HepG2 (cell line): ENCODE data around the gene ABCE1.

Experiments used
- PRPF4 ChIP-seq: fragments of 200-400 bp; formaldehyde crosslinking; IDR thresholded peaks from 2 replicates; pipeline ENCODE4 v1.6.1; 2016; ENCODE audit warnings: low read length, low read depth; ENCODE audit not compliant: poor library complexity, severe bottlenecking
- TF ChIP-seq, protein P1 (sequence below): sonication (generic); formaldehyde crosslinking; IDR thresholded peaks from 2 replicates; pipeline ENCODE4 v1.5.0; 2020; ENCODE audit warnings: mild to moderate bottlenecking, missing genetic modification reagents, moderate library complexity
- TF ChIP-seq, protein P2 (sequence below): sonication (generic); formaldehyde crosslinking; IDR thresholded peaks from 2 replicates; pipeline ENCODE4 v1.4.0; 2020; ENCODE audit warnings: missing genetic modification reagents

DNA sequence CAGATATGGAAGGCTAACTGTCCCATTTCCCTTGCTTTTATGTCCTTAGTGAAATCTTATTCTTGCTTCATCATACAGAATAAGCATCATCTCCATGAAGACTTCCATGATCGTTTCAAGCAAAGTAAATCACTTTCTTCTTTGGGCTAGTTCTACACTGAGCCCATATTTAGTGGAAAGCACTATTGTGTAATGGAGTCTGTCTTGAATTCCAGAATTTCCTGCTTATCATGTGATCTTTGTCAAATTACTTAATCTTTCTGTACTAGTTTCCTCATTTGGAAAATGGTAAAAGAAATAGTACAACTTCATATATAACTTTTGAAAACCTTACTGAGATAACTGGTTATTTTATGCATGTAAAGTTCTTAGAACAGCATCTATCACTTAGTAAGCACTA, 7.7 kb upstream of the ABCE1 start:
- TF ChIP-seq, protein P1, sequence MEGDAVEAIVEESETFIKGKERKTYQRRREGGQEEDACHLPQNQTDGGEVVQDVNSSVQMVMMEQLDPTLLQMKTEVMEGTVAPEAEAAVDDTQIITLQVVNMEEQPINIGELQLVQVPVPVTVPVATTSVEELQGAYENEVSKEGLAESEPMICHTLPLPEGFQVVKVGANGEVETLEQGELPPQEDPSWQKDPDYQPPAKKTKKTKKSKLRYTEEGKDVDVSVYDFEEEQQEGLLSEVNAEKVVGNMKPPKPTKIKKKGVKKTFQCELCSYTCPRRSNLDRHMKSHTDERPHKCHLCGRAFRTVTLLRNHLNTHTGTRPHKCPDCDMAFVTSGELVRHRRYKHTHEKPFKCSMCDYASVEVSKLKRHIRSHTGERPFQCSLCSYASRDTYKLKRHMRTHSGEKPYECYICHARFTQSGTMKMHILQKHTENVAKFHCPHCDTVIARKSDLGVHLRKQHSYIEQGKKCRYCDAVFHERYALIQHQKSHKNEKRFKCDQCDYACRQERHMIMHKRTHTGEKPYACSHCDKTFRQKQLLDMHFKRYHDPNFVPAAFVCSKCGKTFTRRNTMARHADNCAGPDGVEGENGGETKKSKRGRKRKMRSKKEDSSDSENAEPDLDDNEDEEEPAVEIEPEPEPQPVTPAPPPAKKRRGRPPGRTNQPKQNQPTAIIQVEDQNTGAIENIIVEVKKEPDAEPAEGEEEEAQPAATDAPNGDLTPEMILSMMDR: no peak
- TF ChIP-seq, protein P2, sequence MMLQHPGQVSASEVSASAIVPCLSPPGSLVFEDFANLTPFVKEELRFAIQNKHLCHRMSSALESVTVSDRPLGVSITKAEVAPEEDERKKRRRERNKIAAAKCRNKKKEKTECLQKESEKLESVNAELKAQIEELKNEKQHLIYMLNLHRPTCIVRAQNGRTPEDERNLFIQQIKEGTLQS (CRISPR knock-in tag): no peak
- TF ChIP-seq PRPF4: no peak
